ENCODE results near the gene CDH15. TPM values are rescaled to one million over a fixed set of nuclear protein-coding genes. Genes with fewer than 3 reads are reported as not detected.

Gene CDH15
- total RNA-seq (under 1 TPM in 1 of 5 donors, not detected in 4; 0.19 TPM), total RNA-seq (0 to 0.41 (median 0.06) reads per million in 29 experiments)
- total RNA-seq (2013) = 0.13 TPM

DNA sequence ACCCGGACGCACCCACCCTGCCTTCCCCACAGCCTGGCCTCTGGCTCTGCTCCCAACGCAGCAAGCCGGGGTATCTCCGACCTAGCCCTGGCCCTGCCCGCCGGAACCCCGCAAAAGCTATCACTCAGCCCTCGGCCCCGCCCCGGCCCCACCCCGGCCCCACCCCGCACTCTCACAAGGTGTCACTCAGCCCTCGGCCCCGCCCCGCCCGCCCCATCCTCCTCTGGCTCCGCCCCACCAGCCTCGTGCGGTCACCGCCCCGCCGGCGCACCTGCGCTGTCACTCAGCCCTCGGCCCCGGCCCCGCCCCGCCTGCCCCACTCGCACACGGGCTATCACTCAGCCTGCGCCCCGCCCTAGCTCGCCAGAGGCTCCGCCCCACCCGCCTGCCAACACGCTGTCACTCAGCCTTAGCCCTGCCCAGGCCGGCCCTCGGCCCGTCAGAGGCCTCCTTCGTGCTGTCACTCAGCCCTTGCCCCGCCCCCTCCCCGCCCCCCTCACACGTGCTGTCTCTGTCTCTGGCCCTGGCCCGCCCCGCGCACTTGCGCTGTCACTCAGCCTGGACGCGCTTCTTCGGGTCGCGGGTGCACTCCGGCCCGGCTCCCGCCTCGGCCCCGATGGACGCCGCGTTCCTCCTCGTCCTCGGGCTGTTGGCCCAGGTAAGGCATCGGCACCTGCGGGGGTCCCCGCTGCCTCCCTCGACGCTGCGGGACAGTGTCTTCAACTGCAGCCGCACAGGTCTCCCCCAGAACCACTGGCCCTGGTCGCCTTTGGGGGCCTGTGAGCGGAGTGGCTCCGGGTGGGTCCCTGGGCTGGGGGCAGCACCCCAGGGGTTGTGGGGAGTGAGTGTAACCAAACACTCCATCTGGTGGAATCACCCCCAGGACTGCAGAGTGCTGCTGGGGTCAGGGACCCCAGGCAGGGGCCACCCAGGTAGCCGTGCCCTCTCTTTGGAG, at the start of gene CDH15:
Gene CDH15, plus strand, starts transcription at position 533 of the 955 bp plus-strand sequence. Its CDS starts 84 bp downstream, at position 617.
- WGBS (ENCODE audit: insufficient coverage) = 7% methylated on average over 55 of the region's 74 CpGs
- DNase-seq (peak; percentile 77 to 97 (median 94)), ATAC-seq (replicated peaks in 1 of 4) (peak; percentile 93 to 94 (median 94))
- Histone ChIP-seq H3K36me3 (ENCODE audit: control insufficient read depth in 2 of 2, extremely low read depth in 1 of 2, insufficient read depth in 1 of 2, low read length in 1 of 2) (no peaks in the 10 kb centered on the region), H3K4me1 (ENCODE audit: control insufficient read depth in 1 of 2, extremely low read depth in 1 of 2, insufficient read depth in 2 of 2, low read length in 2 of 2) (peaks cover 10 to 37% of the 10 kb centered on the region in 2 experiments), H3K27ac (ENCODE audit: low read length) (no peak within 1 kb of the TSS), H3K4me3 (ENCODE audit: control insufficient read depth in 1 of 2, extremely low read depth in 1 of 2, low read length in 1 of 2) (peak within 1 kb of the TSS; percentile 48 to 58), H3K27me3 (replicated peaks in 1 of 2; ENCODE audit: control insufficient read depth in 2 of 2, extremely low read depth in 1 of 2, insufficient read depth in 2 of 2, low read length in 1 of 2) (peaks cover 0 to 49% of the 10 kb centered on the region in 2 experiments), H3K9me3 (no peaks in the 10 kb centered on the region)
- peaks cover 0 to 3% of the 10 kb centered on the region in 2 donors for H3K27me3 Mint-ChIP-seq
- ChIA-PET POLR2A (no interaction called here), CTCF (interaction anchor here (0.5 to 0.9 kb wide), 2 partner anchors 21 to 337 kb away, joined by 3 to 7 read pairs; no protein-coding TSS in a partner anchor)
- H3K4me1 Mint-ChIP-seq = peaks cover 7 to 12% (median 10%) of the 10 kb centered on the region in 3 donors
- H3K36me3 Mint-ChIP-seq = no peaks in the 10 kb centered on the region
- H3K9me3 Mint-ChIP-seq = no peaks in the 10 kb centered on the region
- H3K4me3 Mint-ChIP-seq = peak within 1 kb of the TSS; percentile 61 to 74 (median 66)
- no peak within 1 kb of the TSS for H3K27ac Mint-ChIP-seq

- Histone ChIP-seq H3K27me3 (replicated peaks in 1 of 2; ENCODE audit: control insufficient read depth in 2 of 2, extremely low read depth in 1 of 2, insufficient read depth in 2 of 2, low read length in 1 of 2) (no peaks in the 10 kb centered on the region), H3K27ac (ENCODE audit: low read length) (peak overlapping the region; percentile 71), H3K4me3 (ENCODE audit: control insufficient read depth in 1 of 2, extremely low read depth in 1 of 2, low read length in 1 of 2) (peak overlapping the region; percentile 12 to 56), H3K4me1 (ENCODE audit: control insufficient read depth in 1 of 2, extremely low read depth in 1 of 2, insufficient read depth in 2 of 2, low read length in 2 of 2) (peaks cover 20 to 46% of the 10 kb centered on the region in 2 experiments), H3K9me3 (no peaks in the 10 kb centered on the region), H3K36me3 (ENCODE audit: control insufficient read depth in 2 of 2, extremely low read depth in 1 of 2, insufficient read depth in 1 of 2, low read length in 1 of 2) (peaks cover 3 to 34% of the 10 kb centered on the region in 2 donors)
- Mint-ChIP-seq H3K4me1 (peaks cover 35 to 53% (median 43%) of the 10 kb centered on the region in 3 donors), H3K36me3 (peaks cover 45% of the 10 kb centered on the region), H3K27me3 (no peaks in the 10 kb centered on the region), H3K4me3 (peak overlapping the region in 2 of 3 donors; percentile 39 to 69), H3K27ac (peak overlapping the region; percentile 91 to 92), H3K9me3 (no peaks in the 10 kb centered on the region)
- CTCF ChIA-PET = interaction anchor here in 1 of 2 donors (0.6 kb wide), 1 partner anchor 325 kb away, joined by 4 read pairs; no protein-coding TSS in a partner anchor
- POLR2A ChIA-PET = no interaction called here
- ATAC-seq (replicated peaks in 1 of 4) = peak; percentile 88 to 96 (median 94)
- DNase-seq = peak; percentile 55 to 90 (median 81)
- WGBS (ENCODE audit: insufficient coverage) = 50% methylated on average over 8 of the region's 11 CpGs
Measured at GRCh38 chr16:89122322-89122851, 49.2 kb upstream of the CDH15 start.

GRCh38 chr16:89123001-89123830, 48.3 kb upstream of the CDH15 start:
- peak in 1 of 35 experiments; percentile 3 for DNase-seq
- Histone ChIP-seq H3K27ac (ENCODE audit: low read length) (peak overlapping the region; percentile 71), H3K36me3 (ENCODE audit: control insufficient read depth in 2 of 2, extremely low read depth in 1 of 2, insufficient read depth in 1 of 2, low read length in 1 of 2) (peaks cover 3 to 25% of the 10 kb centered on the region in 2 donors), H3K4me1 (ENCODE audit: control insufficient read depth in 1 of 2, extremely low read depth in 1 of 2, insufficient read depth in 2 of 2, low read length in 2 of 2) (peaks cover 19 to 40% of the 10 kb centered on the region in 2 experiments), H3K27me3 (replicated peaks in 1 of 2; ENCODE audit: control insufficient read depth in 2 of 2, extremely low read depth in 1 of 2, insufficient read depth in 2 of 2, low read length in 1 of 2) (no peaks in the 10 kb centered on the region), H3K9me3 (no peaks in the 10 kb centered on the region), H3K4me3 (ENCODE audit: control insufficient read depth in 1 of 2, extremely low read depth in 1 of 2, low read length in 1 of 2) (peak overlapping the region; percentile 12 to 56)
- CTCF ChIA-PET = no interaction called here
- POLR2A ChIA-PET = no interaction called here
- Mint-ChIP-seq H3K4me3 (peak overlapping the region in 2 of 3 donors; percentile 39 to 69), H3K4me1 (peaks cover 35 to 47% (median 39%) of the 10 kb centered on the region in 3 donors), H3K9me3 (no peaks in the 10 kb centered on the region), H3K27ac (peak overlapping the region; percentile 91 to 92), H3K27me3 (no peaks in the 10 kb centered on the region), H3K36me3 (peaks cover 39% of the 10 kb centered on the region)
- WGBS (ENCODE audit: insufficient coverage) = 77% methylated on average over 24 of the region's 25 CpGs
- ATAC-seq (replicated peaks in 1 of 4) = peak in 1 of 4 experiments; percentile 3

- Histone ChIP-seq H3K27me3 (replicated peaks in 1 of 2; ENCODE audit: control insufficient read depth in 2 of 2, extremely low read depth in 1 of 2, insufficient read depth in 2 of 2, low read length in 1 of 2) (no peaks in the 10 kb centered on the region), H3K4me3 (ENCODE audit: control insufficient read depth in 1 of 2, extremely low read depth in 1 of 2, low read length in 1 of 2) (no peak overlapping the region), H3K4me1 (ENCODE audit: control insufficient read depth in 1 of 2, extremely low read depth in 1 of 2, insufficient read depth in 2 of 2, low read length in 2 of 2) (peaks cover 19 to 40% of the 10 kb centered on the region in 2 experiments), H3K9me3 (no peaks in the 10 kb centered on the region), H3K36me3 (ENCODE audit: control insufficient read depth in 2 of 2, extremely low read depth in 1 of 2, insufficient read depth in 1 of 2, low read length in 1 of 2) (peaks cover 3 to 24% of the 10 kb centered on the region in 2 donors), H3K27ac (ENCODE audit: low read length) (no peak overlapping the region)
- Mint-ChIP-seq H3K27ac (peak overlapping the region; percentile 27 to 64), H3K9me3 (no peaks in the 10 kb centered on the region), H3K4me1 (peaks cover 36 to 44% (median 36%) of the 10 kb centered on the region in 3 donors), H3K27me3 (no peaks in the 10 kb centered on the region), H3K4me3 (peak overlapping the region in 1 of 3 donors; percentile 69), H3K36me3 (peaks cover 36% of the 10 kb centered on the region)
- no peak for ATAC-seq (replicated peaks in 1 of 4)
- ChIA-PET POLR2A (no interaction called here), CTCF (no interaction called here)
- 93% methylated on average over 11 of the region's 12 CpGs for WGBS (ENCODE audit: insufficient coverage)
- DNase-seq = peak in 1 of 35 experiments; percentile 2
Measured at GRCh38 chr16:89123831-89124100, 47.8 kb upstream of the CDH15 start.

GRCh38 chr16:89129378-89129777, 42.2 kb upstream of the CDH15 start:
- no peaks in the 10 kb centered on the region for H3K4me1 ChIP-seq (ENCODE audit: control insufficient read depth in 1 of 2, extremely low read depth in 1 of 2, insufficient read depth in 2 of 2, low read length in 2 of 2)
- H3K4me3 Mint-ChIP-seq = no peak overlapping the region

More at GRCh38 chr16:89129378-89129777, 42.2 kb upstream of the CDH15 start:
- H3K27me3 ChIP-seq (replicated peaks in 1 of 2; ENCODE audit: control insufficient read depth in 2 of 2, extremely low read depth in 1 of 2, insufficient read depth in 2 of 2, low read length in 1 of 2) = no peaks in the 10 kb centered on the region
- H3K36me3 Mint-ChIP-seq = peaks cover 44% of the 10 kb centered on the region
- CTCF ChIA-PET = no interaction called here
- POLR2A ChIA-PET = no interaction called here
- WGBS (ENCODE audit: insufficient coverage) = no CpG with 5 or more reads among the region's 1 CpG
- peaks cover 9 to 24% (median 16%) of the 10 kb centered on the region in 3 donors for H3K4me1 Mint-ChIP-seq
- no peak overlapping the region for H3K27ac Mint-ChIP-seq
- no peaks in the 10 kb centered on the region for H3K9me3 ChIP-seq
- H3K27me3 Mint-ChIP-seq = no peaks in the 10 kb centered on the region
- no peak overlapping the region for H3K27ac ChIP-seq (ENCODE audit: low read length)
- H3K4me3 ChIP-seq (ENCODE audit: control insufficient read depth in 1 of 2, extremely low read depth in 1 of 2, low read length in 1 of 2) = no peak overlapping the region
- ATAC-seq (replicated peaks in 1 of 4) = no peak
- H3K36me3 ChIP-seq (ENCODE audit: control insufficient read depth in 2 of 2, extremely low read depth in 1 of 2, insufficient read depth in 1 of 2, low read length in 1 of 2) = peaks cover 18 to 19% of the 10 kb centered on the region in 2 donors
- DNase-seq = no peak
- no peaks in the 10 kb centered on the region for H3K9me3 Mint-ChIP-seq

Data from T-cell (primary cell).